GM18519 (cell line): ENCODE measurements around the gene ABCB6.
"Not testable (repeated sequence)": the region's sequence is repeated elsewhere in the genome, so short reads cannot be mapped to it uniquely, and the experiment has no call there.

Experiments used
- ATAC-seq: cut with Tn5 transposase; IDR thresholded peaks from one replicate; pipeline ENCODE4 v1.9.1; 2021; ENCODE audit warnings: mild to moderate bottlenecking, moderate library complexity; ENCODE audit not compliant: unreplicated experiment, low FRiP score

ABCB6 gene

DNA sequence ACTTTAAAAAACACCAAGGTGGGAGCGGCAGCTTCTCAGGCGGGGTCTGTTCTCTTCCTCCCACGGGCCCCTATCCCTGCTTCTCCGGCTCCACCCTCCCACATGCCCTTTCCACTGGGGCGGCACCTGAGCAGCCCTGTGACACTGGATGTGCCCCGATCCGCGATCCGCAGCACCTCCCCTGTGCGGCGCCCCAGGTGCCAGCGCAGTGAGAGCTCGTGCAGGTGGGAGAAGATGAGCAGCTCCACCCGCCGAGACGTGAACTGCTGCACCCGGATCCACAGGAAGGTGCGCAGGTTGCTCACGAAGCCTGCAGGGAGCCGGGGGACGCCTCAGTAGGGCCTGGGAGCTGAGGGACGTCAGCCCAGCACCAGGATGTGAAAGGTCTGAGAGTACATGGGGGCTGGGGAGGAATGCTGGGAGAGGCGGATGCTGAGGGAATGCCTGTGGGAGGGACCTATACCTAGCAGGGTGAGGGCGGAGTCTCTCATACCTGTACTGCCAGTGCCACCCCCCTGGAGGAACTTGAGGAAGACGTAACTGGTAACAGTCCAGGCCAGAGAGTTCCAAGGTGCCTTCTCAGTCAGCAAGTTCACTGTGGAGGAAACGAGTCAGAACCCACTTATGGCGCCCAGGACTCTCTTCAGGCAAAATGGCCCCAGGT, 2.8 kb downstream of the ABCB6 start:
- ATAC-seq: no peak

DNA sequence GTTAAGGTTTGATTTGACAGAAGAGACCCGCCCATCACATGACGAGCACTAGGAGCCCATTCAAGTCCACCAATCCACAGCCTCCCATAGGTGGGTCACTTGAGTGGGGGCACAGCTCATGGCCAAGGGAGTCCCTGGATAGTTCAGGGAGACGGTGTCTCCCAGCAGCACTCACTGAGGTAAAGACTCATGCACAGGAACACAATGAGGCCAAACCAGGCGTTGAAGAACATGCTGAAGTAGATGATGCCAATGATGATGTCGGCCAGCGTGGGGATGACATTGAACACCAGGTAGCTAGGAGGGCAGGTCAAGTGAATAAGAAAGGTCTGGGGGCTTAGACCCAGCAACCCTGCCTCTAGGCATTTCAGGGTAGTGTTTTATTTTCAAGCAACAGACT, 4.0 kb downstream of the ABCB6 start:
- ATAC-seq: no peak

DNA sequence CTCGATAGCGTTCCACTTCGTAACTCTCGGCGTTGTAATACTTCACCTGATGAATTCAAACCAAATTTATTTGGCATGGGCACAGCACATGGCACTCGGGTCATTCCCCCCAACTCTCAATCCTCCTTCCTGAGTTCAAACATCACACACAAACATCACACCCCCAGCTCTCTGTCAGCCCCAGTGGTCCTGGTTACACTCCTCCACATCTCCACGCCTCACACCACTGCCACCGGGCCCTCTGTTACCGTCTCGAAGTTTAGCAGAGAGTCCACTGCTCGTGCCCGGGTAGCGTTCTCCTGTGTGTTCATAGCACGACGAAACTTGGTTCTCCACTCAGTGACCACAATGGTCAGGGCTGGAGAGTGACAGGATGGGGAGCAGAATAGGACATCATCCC, 4.6 kb downstream of the ABCB6 start:
- no peak for ATAC-seq

DNA sequence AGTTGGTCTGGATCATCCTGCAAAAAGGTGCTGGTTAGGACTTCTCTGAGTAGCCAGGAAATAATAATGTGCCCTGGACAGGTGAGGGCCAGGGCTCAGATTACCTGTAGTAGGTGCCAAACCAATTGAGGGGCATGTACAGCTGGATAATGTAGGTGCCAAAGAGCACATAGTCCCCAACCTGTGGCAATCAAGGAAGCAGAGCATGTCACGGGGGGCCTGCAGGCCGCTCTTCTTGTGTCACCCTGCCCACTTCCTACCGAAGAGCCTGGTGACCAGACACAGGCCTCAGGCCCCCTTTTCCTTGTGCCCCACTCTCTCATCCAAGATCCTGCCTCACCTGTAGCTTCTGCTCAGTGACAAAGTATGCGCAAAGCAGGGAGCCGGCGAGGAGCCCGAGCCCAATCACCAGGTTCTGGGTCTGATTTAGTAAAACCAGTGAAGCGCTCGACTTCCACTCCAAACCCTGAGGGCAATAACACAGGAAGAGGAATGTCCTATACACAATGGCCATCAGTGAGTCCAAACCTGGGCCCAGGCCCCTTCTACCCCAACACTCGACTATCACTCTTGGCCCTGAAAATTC, 5.2 kb downstream of the ABCB6 start:
- ATAC-seq: no peak

DNA sequence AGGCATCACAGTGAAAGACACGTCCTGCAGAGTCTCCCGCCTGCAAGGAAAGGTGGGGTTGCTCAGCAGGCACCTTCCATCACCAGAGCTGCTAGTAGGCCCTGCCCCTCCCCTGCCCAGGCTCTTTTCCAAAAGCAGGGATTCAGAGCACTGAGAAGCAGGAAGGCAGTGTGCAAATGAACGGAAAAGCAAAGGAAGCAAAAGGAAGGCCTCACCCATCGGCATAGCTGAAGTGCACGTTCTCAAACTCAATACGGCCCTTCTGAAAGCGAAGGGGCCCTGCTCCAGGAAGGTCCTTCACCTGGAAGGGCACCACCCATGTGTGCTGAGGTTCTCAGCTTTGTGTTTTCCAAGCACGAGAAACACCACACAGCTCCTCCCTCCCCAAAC, 5.7 kb downstream of the ABCB6 start:
- no peak for ATAC-seq

DNA sequence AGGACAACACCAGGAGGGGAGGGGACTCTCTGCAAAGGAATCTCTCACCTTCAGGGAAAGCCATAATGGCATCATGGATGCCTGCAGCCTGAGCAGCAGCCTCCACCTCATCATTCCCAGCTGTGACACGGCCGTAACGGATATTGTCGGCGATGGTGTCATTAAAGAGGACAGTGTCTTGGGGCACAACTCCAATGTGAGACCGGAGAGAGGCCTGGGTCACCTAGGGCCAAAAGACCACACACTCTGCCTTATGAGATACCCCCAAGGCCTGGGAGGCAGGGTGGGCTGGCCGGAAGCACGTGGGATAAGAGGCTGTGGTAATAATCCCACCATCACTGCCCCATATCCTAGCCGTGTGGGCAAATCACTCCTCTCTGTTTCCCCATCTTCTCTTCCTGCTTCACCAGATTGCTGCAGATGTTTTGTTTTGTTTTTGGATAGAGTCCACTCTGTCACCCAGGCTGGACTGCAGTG, 7.8 kb downstream of the ABCB6 start:
- ATAC-seq: no peak

DNA sequence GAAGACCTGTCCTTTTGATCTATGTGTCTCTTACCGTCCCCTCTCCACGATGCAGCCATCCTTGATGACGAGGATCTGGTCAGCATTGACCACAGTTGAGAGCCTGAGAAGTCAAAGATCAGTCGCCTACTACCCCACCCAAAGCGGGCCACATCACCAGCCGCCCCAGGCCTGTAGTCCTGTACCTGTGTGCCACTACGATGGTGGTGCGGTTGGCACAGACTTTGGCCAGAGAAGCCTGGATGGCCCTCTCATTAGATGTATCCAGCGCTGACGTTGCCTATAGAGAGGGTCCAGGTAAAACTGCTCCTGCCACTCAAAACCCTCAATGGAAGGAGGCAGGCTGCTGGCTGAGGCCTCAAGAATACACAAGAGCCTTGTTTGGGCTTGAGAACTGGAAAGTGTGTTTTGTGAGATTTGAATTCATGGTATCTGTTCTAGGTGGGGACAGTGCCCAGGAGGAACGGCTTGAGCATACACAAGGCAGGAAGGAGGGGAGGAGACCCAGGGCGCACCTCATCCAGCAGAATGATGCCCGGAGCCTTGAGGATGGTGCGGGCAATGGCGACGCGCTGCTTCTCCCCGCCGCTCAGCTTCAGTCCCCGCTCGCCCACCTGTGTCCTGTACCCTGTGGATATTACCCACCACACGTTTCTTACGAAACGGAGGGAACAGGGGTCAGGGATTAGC, 8.4 kb downstream of the ABCB6 start:
- ATAC-seq: no peak

DNA sequence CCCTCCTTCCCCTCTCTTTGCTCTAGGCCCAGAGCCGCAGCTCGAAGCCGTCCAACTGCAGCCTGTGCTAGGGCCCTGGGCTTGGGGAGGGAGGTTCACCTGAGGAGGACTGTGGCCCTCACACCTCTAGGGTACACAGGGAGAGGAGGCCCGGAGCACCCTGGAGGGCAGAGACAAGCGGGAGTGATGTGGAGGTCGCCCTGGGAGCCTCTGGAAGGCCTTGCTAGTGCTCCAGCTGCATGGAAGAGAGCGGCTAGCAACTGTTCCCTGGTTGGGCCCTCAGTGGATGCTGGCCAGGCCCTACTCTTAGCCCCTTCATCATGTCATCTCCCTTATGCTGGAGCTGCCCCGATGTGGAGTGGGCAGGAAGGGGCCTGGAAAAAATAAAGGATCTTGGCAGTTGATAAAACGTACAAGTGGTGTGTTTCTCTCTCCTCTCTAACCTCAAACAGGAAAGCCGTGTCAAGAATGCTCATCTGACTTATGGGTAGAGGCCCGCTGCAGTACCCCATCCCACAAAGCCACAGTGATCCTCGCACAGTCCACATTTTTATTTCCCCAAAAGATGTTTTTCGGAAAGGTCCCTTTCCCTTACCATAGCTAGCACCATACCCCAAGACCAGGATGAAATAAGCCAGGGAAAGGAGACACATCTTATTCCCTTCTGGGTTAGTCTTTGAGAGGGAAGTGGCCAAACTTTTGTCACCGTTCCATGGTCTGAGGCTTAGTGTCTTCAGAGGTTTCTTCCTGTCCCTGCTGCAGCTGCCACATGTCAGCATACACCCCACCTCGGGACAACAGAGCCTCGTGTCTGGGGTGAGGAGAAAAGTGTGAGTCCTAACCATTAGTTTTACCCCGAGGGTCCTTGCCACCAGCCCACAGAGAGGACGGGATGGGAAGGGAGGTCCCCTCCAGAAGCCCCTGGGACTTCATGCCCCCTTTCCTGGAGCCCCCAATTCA, 9.2 kb downstream of the ABCB6 start:
- ATAC-seq: no peak

DNA sequence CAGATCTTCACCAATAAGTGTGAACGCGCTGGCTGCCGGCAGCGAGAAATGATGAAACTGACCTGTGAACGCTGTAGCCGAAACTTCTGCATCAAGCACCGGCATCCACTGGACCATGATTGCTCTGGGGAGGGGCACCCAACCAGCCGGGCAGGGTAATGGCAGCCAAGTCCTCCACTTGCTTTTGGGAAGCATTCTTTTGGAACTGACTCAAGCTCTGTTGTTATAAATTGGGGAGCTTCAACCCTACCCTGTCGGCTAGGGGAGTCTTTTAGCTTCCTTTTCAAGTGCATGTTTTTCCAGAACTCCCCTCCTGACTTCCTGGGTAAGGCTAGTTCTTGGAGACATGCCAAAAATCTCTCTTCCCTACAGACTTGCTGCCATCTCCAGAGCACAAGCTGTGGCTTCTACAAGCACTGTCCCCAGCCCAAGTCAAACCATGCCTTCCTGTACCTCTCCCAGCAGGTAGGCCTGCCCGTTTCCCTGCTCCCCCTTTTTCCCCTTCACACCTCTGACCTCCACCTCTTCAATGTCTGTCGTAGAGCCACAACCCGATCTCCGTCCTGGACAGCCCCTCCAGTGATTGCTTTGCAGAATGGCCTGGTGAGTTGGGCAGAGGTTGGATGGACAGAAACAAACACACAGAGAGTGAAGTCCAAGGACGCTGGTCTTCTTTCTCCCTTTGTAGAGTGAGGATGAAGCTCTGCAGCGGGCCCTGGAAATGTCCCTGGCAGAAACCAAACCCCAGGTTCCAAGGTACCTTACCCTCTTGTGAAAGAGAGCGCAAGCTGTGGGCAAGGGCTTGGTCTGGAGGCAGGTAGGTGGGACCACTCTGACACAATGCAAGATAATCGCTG, 10.6 kb downstream of the ABCB6 start:
- no peak for ATAC-seq

DNA sequence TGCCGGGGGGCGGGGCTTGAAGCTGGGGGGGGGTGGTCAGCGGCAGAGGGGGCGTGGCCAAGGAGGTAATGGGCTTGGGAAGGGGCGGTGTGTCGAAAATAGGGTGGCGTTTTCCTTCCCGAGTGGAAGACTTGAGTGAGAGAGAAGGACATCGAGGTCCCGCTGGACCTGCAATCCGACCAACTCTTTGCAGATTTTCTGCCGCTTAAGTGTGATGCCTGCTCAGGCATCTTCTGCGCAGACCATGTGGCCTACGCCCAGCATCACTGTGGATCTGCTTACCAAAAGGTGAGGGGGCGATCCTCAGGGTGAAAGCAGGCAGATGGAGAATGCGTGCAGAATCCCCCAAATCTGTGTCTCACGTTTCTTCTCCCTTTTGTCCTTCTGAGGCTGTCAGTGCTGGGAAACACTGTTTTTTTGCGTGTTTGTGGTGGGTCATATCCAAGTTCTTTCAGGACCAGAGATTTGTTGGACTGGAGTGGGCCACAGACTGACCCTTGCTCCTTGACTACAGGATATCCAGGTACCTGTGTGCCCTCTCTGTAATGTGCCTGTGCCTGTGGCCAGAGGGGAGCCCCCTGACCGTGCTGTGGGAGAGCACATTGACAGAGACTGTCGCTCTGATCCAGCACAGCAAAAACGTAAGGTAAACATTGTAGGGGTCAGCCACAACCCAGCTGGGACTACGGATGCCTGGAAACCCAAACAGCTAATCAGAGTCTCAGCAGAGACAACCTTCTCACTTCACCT, 11.4 kb downstream of the ABCB6 start:
- ATAC-seq: no peak

DNA sequence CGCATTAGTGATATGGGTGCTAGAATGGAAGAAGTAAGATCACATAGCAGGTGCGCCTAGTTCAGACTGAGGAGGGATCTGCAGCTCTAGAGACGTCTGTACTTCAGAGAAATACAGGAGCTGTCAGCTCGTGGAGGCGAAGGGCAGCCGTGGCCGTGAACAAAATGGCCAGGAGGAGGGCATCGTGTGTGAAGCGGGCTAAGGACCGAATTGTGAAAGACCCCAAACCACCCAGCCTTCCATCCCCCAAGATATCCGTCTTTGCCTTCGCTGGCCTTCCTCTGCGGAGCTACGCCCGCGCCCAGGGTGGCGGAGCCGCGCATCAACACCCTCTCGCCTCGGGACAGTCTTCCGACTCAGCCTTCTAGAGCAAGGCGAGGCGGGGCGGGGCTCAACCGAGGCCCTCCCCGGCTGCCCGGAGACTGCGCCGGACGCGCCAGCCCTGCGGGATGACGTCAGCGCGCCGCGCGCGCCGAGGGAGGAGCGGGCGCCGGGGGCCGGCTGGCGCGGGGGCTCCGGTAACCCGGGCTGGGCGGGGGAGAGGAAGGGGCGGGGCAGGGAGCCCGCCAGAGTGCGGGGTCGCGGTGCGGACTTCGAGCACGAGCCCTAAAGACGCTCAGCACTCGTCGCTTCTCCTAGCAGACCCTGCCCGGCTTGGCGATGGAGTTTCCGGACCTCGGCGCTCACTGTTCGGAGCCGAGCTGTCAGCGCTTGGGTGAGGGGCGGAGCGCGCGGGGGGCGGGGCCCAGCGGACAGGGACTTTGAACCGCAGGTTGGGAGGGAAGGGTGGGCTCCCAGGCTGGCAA, 12.2 kb downstream of the ABCB6 start, which contains the start of gene ZFAND2B:
Gene ZFAND2B, plus strand, starts transcription at position 455 of the 806 bp plus-strand sequence. Its CDS starts 206 bp downstream, at position 661.
- ATAC-seq: peak; percentile 96

DNA sequence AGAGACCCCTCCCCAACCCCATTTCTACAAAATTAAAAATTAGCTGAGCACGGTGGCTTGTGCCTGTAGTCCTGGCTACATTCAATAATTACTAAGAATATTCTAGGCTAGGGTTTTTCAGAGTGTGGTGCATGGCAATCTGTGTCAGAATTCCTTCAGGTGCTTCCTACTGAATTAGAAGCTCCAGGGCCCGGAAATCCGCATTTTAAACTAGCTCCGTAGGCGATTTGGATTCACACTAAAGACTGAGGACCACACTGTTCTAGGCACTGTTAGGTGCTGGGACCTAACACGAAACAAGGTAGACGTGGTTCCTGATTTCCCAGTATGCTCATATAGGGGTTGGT, 12.8 kb downstream of the ABCB6 start:
- ATAC-seq: no peak

DNA sequence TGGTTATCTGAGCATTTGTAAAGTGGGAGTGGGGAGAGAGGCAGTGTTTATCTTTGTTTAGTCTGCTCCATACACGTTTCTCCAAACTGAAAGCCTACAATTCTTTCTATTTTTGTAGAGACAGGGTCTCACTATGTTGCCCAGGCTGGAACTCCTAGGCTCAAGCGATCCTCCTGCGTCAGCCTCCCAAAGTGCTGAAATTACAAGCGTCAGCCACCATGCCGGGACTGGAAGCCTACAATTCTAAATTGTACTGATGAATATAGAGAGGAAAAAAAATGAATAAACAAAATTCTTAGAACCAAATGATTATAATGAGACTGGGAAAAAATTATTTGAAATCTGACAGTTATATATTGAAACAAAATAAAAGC, 13.6 kb downstream of the ABCB6 start:
- ATAC-seq: no peak

DNA sequence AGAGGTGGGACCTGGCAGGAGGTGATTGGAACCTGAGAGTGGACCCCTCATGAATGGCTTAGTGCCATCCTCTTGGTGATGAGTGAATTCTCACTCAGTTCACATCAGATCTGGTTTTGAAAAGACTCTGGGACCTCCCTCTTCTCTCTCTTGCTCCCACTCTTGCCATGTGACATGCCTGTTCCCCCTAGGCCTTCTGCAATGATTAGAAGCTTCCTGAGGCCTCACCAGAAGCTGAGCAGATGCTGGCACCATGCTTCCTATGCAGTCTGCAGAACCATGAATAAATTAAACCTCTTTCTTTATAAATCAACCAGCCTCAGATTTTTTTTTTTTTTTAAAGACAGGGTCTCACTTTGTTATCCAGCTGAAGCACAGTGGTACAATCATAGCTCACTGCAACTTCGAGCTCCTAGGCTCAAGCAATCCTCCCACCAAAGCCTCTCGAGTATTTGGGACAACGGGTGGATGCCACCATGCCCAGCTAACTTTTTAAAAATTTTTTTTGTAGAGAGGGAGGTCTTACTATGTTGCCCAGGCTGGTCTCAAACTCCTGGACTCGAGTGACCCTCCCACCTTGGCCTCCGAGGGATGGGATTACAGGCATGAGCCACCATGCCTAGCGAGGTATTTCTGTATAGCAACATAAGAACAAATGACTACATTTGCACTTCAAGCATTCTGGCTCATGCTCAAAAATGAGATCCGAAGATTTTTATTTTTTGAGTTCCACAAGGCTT, 14.2 kb downstream of the ABCB6 start:
- ATAC-seq: no peak

DNA sequence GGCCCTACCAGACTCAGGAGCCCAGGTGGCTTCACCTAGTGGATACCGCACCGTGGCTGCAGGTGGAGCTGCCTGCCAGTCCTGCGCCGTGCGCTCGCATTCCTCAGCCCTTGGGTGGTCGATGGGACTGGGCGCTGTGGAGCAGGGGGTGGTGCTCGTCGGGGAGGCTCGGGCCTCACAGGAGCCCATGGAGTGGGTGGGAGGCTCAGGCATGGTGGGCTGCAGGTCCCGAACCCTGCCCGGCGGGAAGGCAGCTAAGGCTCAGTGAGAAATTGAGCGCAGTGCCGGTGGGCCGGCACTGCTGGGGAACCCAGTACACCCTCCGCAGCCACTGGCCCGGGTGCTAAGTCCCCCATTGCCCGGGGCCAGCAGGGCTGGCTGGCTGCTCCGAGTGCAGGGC, 17.4 kb downstream of the ABCB6 start:
- not testable (repeated sequence) for ATAC-seq

DNA sequence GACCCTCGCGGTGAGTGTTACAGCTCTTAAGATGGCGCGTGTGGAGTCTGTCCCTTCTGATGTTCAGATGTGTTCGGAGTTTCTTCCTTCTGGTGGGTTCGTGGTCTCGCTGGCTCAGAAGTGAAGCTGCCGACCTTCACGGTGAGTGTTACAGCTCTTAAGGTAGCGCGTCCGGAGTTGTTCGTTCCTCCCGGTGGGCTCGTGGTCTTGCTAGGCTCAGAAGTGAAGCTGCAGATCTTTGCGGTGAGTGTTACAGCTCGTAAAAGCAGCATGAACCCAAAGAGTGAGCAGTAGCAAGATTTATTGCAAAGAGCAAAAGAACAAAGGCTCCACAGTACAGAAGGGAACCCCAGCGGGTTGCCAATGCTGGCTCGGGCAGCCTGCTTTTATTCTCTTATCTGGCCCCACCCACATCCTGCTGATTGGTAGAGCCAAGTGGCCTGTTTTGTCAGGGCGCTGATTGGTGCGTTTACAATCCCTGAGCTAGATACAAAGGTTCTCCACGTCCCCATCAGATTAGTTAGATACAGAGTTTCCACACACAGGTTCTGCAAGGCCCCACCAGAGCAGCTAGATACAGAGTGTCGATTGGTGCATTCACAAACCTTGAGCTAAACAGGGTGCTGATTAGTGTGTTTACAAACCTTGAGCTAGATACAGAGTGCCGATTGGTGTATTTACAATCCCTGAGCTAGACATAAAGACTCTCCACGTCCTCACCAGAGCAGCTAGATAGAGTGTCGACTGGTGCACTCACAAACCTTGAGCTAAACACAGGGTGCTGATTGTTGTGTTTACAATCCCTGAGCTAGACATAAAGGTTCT, 18.0 kb downstream of the ABCB6 start:
- ATAC-seq: not testable (repeated sequence)
